Natural killer cell (primary cell): Measurements from ENCODE around the gene MYH10. TPM values are rescaled to one million over a fixed set of nuclear protein-coding genes. Genes with fewer than 3 reads are reported as not detected.

Experiments used
- ATAC-seq, 3 donors: fragments of 150-1000 bp in 2 of 3; fragments of 200-7000 bp in 1 of 3; cut with Tn5 transposase; 1 replicate in 1 of 3; 2 replicates in 2 of 3; pipeline ENCODE4 v1.10.0; 2021; ENCODE audit warnings: mild to moderate bottlenecking in 2 of 3, moderate library complexity in 2 of 3
- DNase-seq, 2 donors: peaks; one replicate each; pipeline versions ENCODE4 v3.0.0 to v3.0.0-alpha.2; 2013 to 2021; ENCODE audit warnings: mixed read lengths in 1 of 2
- H3K27ac ChIP-seq: one replicate; pipeline ENCODE4 v1.5.1; 2013; ENCODE audit warnings: mild to moderate bottlenecking, low read length
- H3K27me3 ChIP-seq: one replicate; pipeline ENCODE4 v1.6.1; 2013; ENCODE audit warnings: low read length; ENCODE audit not compliant: control insufficient read depth, insufficient read depth
- H3K36me3 ChIP-seq: one replicate; pipeline ENCODE4 v1.6.1; 2013; ENCODE audit warnings: low read length; ENCODE audit not compliant: control insufficient read depth, insufficient read depth
- H3K4me1 ChIP-seq: one replicate; pipeline ENCODE4 v1.6.1; 2013; ENCODE audit warnings: low read length; ENCODE audit not compliant: control insufficient read depth, insufficient read depth
- H3K4me3 ChIP-seq: one replicate; pipeline ENCODE4 v1.5.1; 2013; ENCODE audit warnings: low read length
- H3K9me3 ChIP-seq: one replicate; pipeline ENCODE4 v1.6.1; 2013; ENCODE audit warnings: low read length; ENCODE audit not compliant: control insufficient read depth, insufficient read depth
- H3K27ac Mint-ChIP-seq, 2 donors: one replicate each; pipeline ENCODE4 v1.8.0; 2022; ENCODE audit warnings: mild to moderate bottlenecking in 2 of 2, mixed read lengths in 2 of 2, moderate library complexity in 1 of 2
- H3K27me3 Mint-ChIP-seq, 2 donors: one replicate each; pipeline ENCODE4 v1.8.0; 2022; ENCODE audit warnings: low read depth in 2 of 2, mixed read lengths in 2 of 2
- H3K36me3 Mint-ChIP-seq: one replicate; pipeline ENCODE4 v1.8.0; 2022; ENCODE audit warnings: mixed read lengths
- H3K4me1 Mint-ChIP-seq, 2 donors: one replicate each; pipeline ENCODE4 v1.8.0; 2022; ENCODE audit warnings: mixed read lengths in 2 of 2
- H3K4me3 Mint-ChIP-seq: one replicate; pipeline ENCODE4 v1.8.0; 2022; ENCODE audit warnings: mild to moderate bottlenecking, moderate library complexity, mixed read lengths
- H3K9me3 Mint-ChIP-seq, 2 donors: one replicate each; pipeline ENCODE4 v1.8.0; 2022; ENCODE audit warnings: mixed read lengths in 2 of 2
- WGBS: methylation state at CpG from one replicate; pipeline ENCODE4 v1.1.7; 2013; ENCODE audit warnings: missing lambda C conversion rate; ENCODE audit not compliant: insufficient coverage; 5-methylcytosine and 5-hydroxymethylcytosine counted together
- intact Hi-C: fragments of 100-400 bp; cut with micrococcal nuclease; formaldehyde crosslinking; loops from one replicate; pipeline ENCODE4 v1.14.2; 2022
- total RNA-seq, 4 donors: library from RNA; stranded (reverse); fragments of 120-200 nt in 1 of 4; gene quantifications; one replicate each; pipeline versions ENCODE4 v1.2.3 to v1.2.4, GENCODE V29; 2013 to 2022
- TF ChIP-seq, protein P1 (sequence below): fragments of 200-600 bp; IDR thresholded peaks from one replicate; pipeline ENCODE4 v1.8.0; 2022; ENCODE audit warnings: antibody characterized with exemption

The MYH10 gene
- total RNA-seq, 3 donors from 2014 or later (not counting 1 experiment from before 2014, with no cell fraction given), result 0.28 to 1.5 (median 1.0) TPM

DNA sequence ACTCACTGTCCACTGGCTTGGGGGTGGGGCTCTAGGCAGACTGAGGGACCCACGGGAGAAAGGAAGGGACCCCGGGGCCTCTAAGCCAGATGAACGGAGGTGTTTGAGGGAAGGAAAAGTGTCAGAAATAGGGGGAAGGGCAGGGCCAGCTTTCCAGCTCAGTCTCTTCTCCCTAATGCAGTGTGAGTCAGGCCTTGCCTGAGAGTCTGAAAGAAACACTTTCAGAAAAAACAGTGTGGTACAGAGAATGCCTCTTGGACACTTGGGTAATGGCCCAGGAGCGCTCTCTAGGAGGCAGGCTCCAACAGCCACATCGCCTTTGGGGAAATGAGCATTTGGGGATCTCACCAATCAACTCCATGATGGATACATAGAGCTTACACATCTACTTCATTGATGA is 148.0 kb downstream of the MYH10 start:
- Mint-ChIP-seq H3K27me3 (no peaks in the 10 kb centered on the region), H3K4me3 (no peak overlapping the region), H3K27ac (no peak overlapping the region), H3K9me3 (no peaks in the 10 kb centered on the region), H3K4me1 (peaks cover 2 to 4% of the 10 kb centered on the region in 2 donors), H3K36me3 (peaks cover 18% of the 10 kb centered on the region)
- Histone ChIP-seq H3K27ac (no peak overlapping the region), H3K27me3 (no peaks in the 10 kb centered on the region), H3K4me3 (no peak overlapping the region), H3K9me3 (no peaks in the 10 kb centered on the region), H3K36me3 (peaks cover 8% of the 10 kb centered on the region), H3K4me1 (no peaks in the 10 kb centered on the region)
- DNase-seq, result no peak
- WGBS, result 94% methylated on average over 5 of the region's 5 CpGs
- intact Hi-C loops, result no loop called here
- no peak for ATAC-seq
- TF ChIP-seq, protein P1, sequence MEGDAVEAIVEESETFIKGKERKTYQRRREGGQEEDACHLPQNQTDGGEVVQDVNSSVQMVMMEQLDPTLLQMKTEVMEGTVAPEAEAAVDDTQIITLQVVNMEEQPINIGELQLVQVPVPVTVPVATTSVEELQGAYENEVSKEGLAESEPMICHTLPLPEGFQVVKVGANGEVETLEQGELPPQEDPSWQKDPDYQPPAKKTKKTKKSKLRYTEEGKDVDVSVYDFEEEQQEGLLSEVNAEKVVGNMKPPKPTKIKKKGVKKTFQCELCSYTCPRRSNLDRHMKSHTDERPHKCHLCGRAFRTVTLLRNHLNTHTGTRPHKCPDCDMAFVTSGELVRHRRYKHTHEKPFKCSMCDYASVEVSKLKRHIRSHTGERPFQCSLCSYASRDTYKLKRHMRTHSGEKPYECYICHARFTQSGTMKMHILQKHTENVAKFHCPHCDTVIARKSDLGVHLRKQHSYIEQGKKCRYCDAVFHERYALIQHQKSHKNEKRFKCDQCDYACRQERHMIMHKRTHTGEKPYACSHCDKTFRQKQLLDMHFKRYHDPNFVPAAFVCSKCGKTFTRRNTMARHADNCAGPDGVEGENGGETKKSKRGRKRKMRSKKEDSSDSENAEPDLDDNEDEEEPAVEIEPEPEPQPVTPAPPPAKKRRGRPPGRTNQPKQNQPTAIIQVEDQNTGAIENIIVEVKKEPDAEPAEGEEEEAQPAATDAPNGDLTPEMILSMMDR, result no peak

- H3K27ac ChIP-seq, result no peak overlapping the region
- H3K9me3 ChIP-seq, result no peaks in the 10 kb centered on the region
- H3K4me3 ChIP-seq, result no peak overlapping the region
- no peak overlapping the region for H3K27ac Mint-ChIP-seq
- H3K9me3 Mint-ChIP-seq, result no peaks in the 10 kb centered on the region
- H3K4me3 Mint-ChIP-seq, result no peak overlapping the region
- TF ChIP-seq, protein P1, result no peak
- 97% methylated on average over 5 of the region's 5 CpGs for WGBS
- peaks cover 18% of the 10 kb centered on the region for H3K36me3 Mint-ChIP-seq
- intact Hi-C loops, result no loop called here
- H3K27me3 Mint-ChIP-seq, result no peaks in the 10 kb centered on the region
- peaks cover 11% of the 10 kb centered on the region for H3K36me3 ChIP-seq
- DNase-seq (no peak), ATAC-seq (no peak)
- H3K4me1 Mint-ChIP-seq, result peaks cover 0 to 4% of the 10 kb centered on the region in 2 donors
- H3K4me1 ChIP-seq, result no peaks in the 10 kb centered on the region
- H3K27me3 ChIP-seq, result no peaks in the 10 kb centered on the region
Observed at GRCh38 chr17:8481703-8482102, 148.8 kb downstream of the MYH10 start.

GRCh38 chr17:8481089-8481488 is 149.4 kb downstream of the MYH10 start:
- Mint-ChIP-seq H3K27ac (no peak overlapping the region), H3K27me3 (no peaks in the 10 kb centered on the region), H3K4me1 (peaks cover 0 to 4% of the 10 kb centered on the region in 2 donors), H3K4me3 (no peak overlapping the region), H3K36me3 (peaks cover 18% of the 10 kb centered on the region), H3K9me3 (no peaks in the 10 kb centered on the region)
- 96% methylated on average over 21 of the region's 22 CpGs for WGBS
- H3K36me3 ChIP-seq, result peaks cover 14% of the 10 kb centered on the region
- H3K9me3 ChIP-seq, result no peaks in the 10 kb centered on the region
- no peak overlapping the region for H3K27ac ChIP-seq
- intact Hi-C loops, result no loop called here
- TF ChIP-seq, protein P1, result no peak
- no peaks in the 10 kb centered on the region for H3K4me1 ChIP-seq
- H3K4me3 ChIP-seq, result no peak overlapping the region
- no peak for DNase-seq
- H3K27me3 ChIP-seq, result no peaks in the 10 kb centered on the region
- ATAC-seq, result no peak
